Stomach (tissue), 4 donors: ENCODE data around the gene SEC22A.

Experiments
- EP300 ChIP-seq: sonication (generic); formaldehyde crosslinking; IDR thresholded peaks from one replicate; pipeline ENCODE4 v1.6.1; 2017; ENCODE audit warnings: antibody characterized with exemption
- POLR2AphosphoS5 ChIP-seq, 3 donors: sonication (generic); formaldehyde crosslinking; IDR thresholded peaks; one replicate each; pipeline ENCODE4 v1.6.1; 2016; ENCODE audit warnings: antibody characterized with exemption in 3 of 3
- TF ChIP-seq, protein P1 (sequence below), 7 experiments: fragments of 450-650 bp in 4 of 7; fragments of 200-600 bp in 3 of 7; sonication (generic) in 3 of 7; IDR thresholded peaks; one replicate each; pipeline ENCODE4 v1.5.1; 2016 to 2019; ENCODE audit warnings: antibody characterized with exemption in 7 of 7, control low read depth in 2 of 7, mild to moderate bottlenecking in 1 of 7

DNA sequence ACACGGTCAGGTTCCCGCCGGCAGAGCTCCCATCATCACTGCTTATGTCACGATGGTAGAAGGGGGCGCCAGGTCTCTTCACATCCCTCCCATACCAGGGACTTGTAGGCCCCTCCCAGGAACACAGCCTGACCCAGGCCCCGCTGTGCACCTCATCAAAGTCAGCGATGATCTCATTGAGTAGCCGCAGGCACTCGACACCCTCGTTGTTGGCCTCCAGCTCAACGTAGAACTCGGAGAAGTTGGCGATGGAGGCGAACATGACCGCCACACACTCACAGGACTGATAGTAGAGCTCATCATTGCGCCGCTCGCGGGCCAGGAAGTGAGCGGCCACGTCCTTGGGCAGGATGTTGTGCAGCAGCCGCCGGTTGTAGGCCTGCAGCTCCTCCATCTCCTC is 89.2 kb downstream of the SEC22A start:
- TF ChIP-seq, protein P1, sequence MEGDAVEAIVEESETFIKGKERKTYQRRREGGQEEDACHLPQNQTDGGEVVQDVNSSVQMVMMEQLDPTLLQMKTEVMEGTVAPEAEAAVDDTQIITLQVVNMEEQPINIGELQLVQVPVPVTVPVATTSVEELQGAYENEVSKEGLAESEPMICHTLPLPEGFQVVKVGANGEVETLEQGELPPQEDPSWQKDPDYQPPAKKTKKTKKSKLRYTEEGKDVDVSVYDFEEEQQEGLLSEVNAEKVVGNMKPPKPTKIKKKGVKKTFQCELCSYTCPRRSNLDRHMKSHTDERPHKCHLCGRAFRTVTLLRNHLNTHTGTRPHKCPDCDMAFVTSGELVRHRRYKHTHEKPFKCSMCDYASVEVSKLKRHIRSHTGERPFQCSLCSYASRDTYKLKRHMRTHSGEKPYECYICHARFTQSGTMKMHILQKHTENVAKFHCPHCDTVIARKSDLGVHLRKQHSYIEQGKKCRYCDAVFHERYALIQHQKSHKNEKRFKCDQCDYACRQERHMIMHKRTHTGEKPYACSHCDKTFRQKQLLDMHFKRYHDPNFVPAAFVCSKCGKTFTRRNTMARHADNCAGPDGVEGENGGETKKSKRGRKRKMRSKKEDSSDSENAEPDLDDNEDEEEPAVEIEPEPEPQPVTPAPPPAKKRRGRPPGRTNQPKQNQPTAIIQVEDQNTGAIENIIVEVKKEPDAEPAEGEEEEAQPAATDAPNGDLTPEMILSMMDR (IDR thresholded peaks at IDR 0.05), result no peak
- TF ChIP-seq POLR2AphosphoS5 (IDR thresholded peaks at IDR 0.05) (no peak), EP300 (no peak)
